HG03575 (cell line): ENCODE data around the gene GALNT10.
A peak's percentile ranks its signal among the peaks of the same experiment; 100 is the strongest.

Experiments
- ATAC-seq: cut with Tn5 transposase; IDR thresholded peaks from one replicate; pipeline ENCODE4 v1.9.1; 2021; ENCODE audit not compliant: unreplicated experiment, insufficient number of reproducible peaks, low FRiP score; ENCODE audit errors: extremely low read depth

The GALNT10 gene

GRCh38 chr5:154176181-154176580 lies 14.4 kb upstream of the GALNT10 start:
- ATAC-seq: no peak

- no peak for ATAC-seq
These were observed 11.9 kb upstream of the GALNT10 start for GRCh38 chr5:154178661-154179060.

GRCh38 chr5:154179846-154180710 lies 10.5 kb upstream of the GALNT10 start:
- ATAC-seq: peak; percentile 73

GRCh38 chr5:154181161-154181560 lies 9.4 kb upstream of the GALNT10 start:
- no peak for ATAC-seq

- no peak for ATAC-seq
These were observed 1.2 kb upstream of the GALNT10 start for GRCh38 chr5:154189256-154189818.

- no peak for ATAC-seq
These were observed 526 bp upstream of the GALNT10 start for GRCh38 chr5:154189819-154190594.

GRCh38 chr5:154191467-154192261 lies 1.1 kb downstream of the GALNT10 start:
- no peak for ATAC-seq

GRCh38 chr5:154193283-154193682 lies 2.8 kb downstream of the GALNT10 start:
- ATAC-seq: no peak

GRCh38 chr5:154193701-154194121 lies 3.2 kb downstream of the GALNT10 start:
- no peak for ATAC-seq

GRCh38 chr5:154194345-154195329 lies 4.1 kb downstream of the GALNT10 start:
- ATAC-seq: no peak

GRCh38 chr5:154196281-154196680 lies 5.7 kb downstream of the GALNT10 start:
- ATAC-seq: no peak

- no peak for ATAC-seq
These were observed 6.6 kb downstream of the GALNT10 start for GRCh38 chr5:154196955-154197652.

- no peak for ATAC-seq
These were observed 7.4 kb downstream of the GALNT10 start for GRCh38 chr5:154197801-154198491.

GRCh38 chr5:154198611-154199230 lies 8.2 kb downstream of the GALNT10 start:
- ATAC-seq: no peak

- no peak for ATAC-seq
These were observed 8.7 kb downstream of the GALNT10 start for GRCh38 chr5:154199263-154199662.

GRCh38 chr5:154199671-154200220 lies 9.2 kb downstream of the GALNT10 start:
- no peak for ATAC-seq
